Upper lobe of left lung (tissue), 4 donors: ENCODE data around the gene TNFAIP8L3.

ENCODE experiments used
- CTCF ChIP-seq, 6 experiments: fragments of 450-650 bp in 4 of 6; fragments of 200-600 bp in 2 of 6; sonication (generic) in 2 of 6; IDR thresholded peaks; one replicate each; pipeline ENCODE4 v1.5.1; 2016 to 2019; ENCODE audit warnings: antibody characterized with exemption in 6 of 6
- POLR2A ChIP-seq, 4 donors: fragments of 450-650 bp; IDR thresholded peaks; one replicate each; pipeline ENCODE4 v1.5.1; 2016 to 2017; ENCODE audit warnings: antibody characterized with exemption in 4 of 4, mild to moderate bottlenecking in 2 of 4

- TF ChIP-seq POLR2A (IDR thresholded peaks at IDR 0.05) (no peak), CTCF (IDR thresholded peaks at IDR 0.05) (no peak)
Measured at GRCh38 chr15:51074926-51075325, 19.8 kb downstream of the TNFAIP8L3 start.
